MCF 10A (cell line): ENCODE results near the gene PDCD7. TPM values are rescaled to one million over a fixed set of nuclear protein-coding genes. Genes with fewer than 3 reads are reported as not detected.

Experiments used
- BruUV-seq: library from RNA; stranded (reverse); fragments of 400-500 nt; replicated peaks from 2 replicates; lab custom pipeline; 2021; lab: Mats Ljungman, UMichigan
- CTCF ChIA-PET: fragments of 300-600 bp; sonication (Branson Sonifier 250); formaldehyde crosslinking; extraction: SDS; loops from one replicate; lab custom pipeline; 2021; ENCODE audit warnings: antibody characterized with exemption, inconsistent platforms; lab: Yijun Ruan, JAX
- POLR2A ChIA-PET: fragments of 300-600, 350-650 bp; sonication (Branson Sonifier 250); formaldehyde crosslinking; extraction: SDS; loops from one replicate; lab custom pipeline; 2020; ENCODE audit warnings: antibody characterized with exemption, inconsistent platforms; lab: Yijun Ruan, JAX
- DNase-seq: peaks from one replicate; pipeline ENCODE4 v3.0.0-alpha.2; 2018; ENCODE audit not compliant: unreplicated experiment
- H3K27ac Mint-ChIP-seq: one replicate; pipeline ENCODE4 v1.8.0; 2022; ENCODE audit warnings: mild to moderate bottlenecking, low read depth, mixed read lengths; ENCODE audit not compliant: unreplicated experiment
- H3K27me3 Mint-ChIP-seq: one replicate; pipeline ENCODE4 v1.8.0; 2022; ENCODE audit warnings: mixed read lengths; ENCODE audit not compliant: insufficient read depth, unreplicated experiment
- H3K36me3 Mint-ChIP-seq: one replicate; pipeline ENCODE4 v1.8.0; 2022; ENCODE audit warnings: mild to moderate bottlenecking, moderate library complexity, mixed read lengths; ENCODE audit not compliant: insufficient read depth, unreplicated experiment
- H3K4me1 Mint-ChIP-seq: one replicate; pipeline ENCODE4 v1.8.0; 2022; ENCODE audit warnings: mixed read lengths; ENCODE audit not compliant: insufficient read depth, unreplicated experiment
- H3K4me3 Mint-ChIP-seq: one replicate; pipeline ENCODE4 v1.8.0; 2022; ENCODE audit warnings: mild to moderate bottlenecking, moderate library complexity, mixed read lengths; ENCODE audit not compliant: unreplicated experiment
- H3K9me3 Mint-ChIP-seq: one replicate; pipeline ENCODE4 v1.8.0; 2022; ENCODE audit warnings: mixed read lengths; ENCODE audit not compliant: unreplicated experiment
- CTCF ChIP-seq: fragments of 200-600 bp; IDR thresholded peaks from one replicate; pipeline ENCODE4 v1.8.0; 2022; ENCODE audit warnings: antibody characterized with exemption, mild to moderate bottlenecking; ENCODE audit not compliant: unreplicated experiment
- intact Hi-C: fragments of 100-400 bp; cut with micrococcal nuclease; formaldehyde crosslinking; loops from 2 replicates; pipeline ENCODE4 v1.14.1; 2022
- total RNA-seq: library from RNA; stranded (reverse); gene quantifications from 2 replicates; pipeline ENCODE4 v1.2.3, GENCODE V29; 2022

PDCD7 gene
- total RNA-seq, 1 experiment from 2014 or later: 26.3 TPM

GRCh38 chr15:65072617-65073016 is 61.0 kb downstream of the PDCD7 start:
- H3K4me3 Mint-ChIP-seq: no peak overlapping the region
- ChIA-PET CTCF (no interaction called here), POLR2A (no interaction called here)
- BruUV-seq: no TSS peak
- no peaks in the 10 kb centered on the region for H3K9me3 Mint-ChIP-seq
- peaks cover 11% of the 10 kb centered on the region for H3K27me3 Mint-ChIP-seq
- no peak for TF ChIP-seq CTCF
- H3K27ac Mint-ChIP-seq: no peak overlapping the region
- H3K4me1 Mint-ChIP-seq: no peaks in the 10 kb centered on the region
- intact Hi-C loops: no loop called here
- no peak for DNase-seq
- H3K36me3 Mint-ChIP-seq: no peaks in the 10 kb centered on the region

GRCh38 chr15:65072027-65072426 is 61.6 kb downstream of the PDCD7 start:
- no TSS peak for BruUV-seq
- no peak for TF ChIP-seq CTCF
- Mint-ChIP-seq H3K4me1 (peaks cover 5% of the 10 kb centered on the region), H3K27me3 (peaks cover 17% of the 10 kb centered on the region), H3K27ac (no peak overlapping the region), H3K36me3 (no peaks in the 10 kb centered on the region), H3K4me3 (no peak overlapping the region), H3K9me3 (no peaks in the 10 kb centered on the region)
- POLR2A ChIA-PET: no interaction called here
- intact Hi-C loops: no loop called here
- CTCF ChIA-PET: no interaction called here
- DNase-seq: no peak

GRCh38 chr15:65071381-65071811 is 62.2 kb downstream of the PDCD7 start:
- DNase-seq: no peak
- no TSS peak for BruUV-seq
- H3K27me3 Mint-ChIP-seq: peaks cover 23% of the 10 kb centered on the region
- CTCF ChIA-PET: no interaction called here
- POLR2A ChIA-PET: no interaction called here
- no peaks in the 10 kb centered on the region for H3K36me3 Mint-ChIP-seq
- no peak overlapping the region for H3K4me3 Mint-ChIP-seq
- peaks cover 6% of the 10 kb centered on the region for H3K4me1 Mint-ChIP-seq
- intact Hi-C loops: no loop called here
- no peak for TF ChIP-seq CTCF
- no peaks in the 10 kb centered on the region for H3K9me3 Mint-ChIP-seq
- H3K27ac Mint-ChIP-seq: no peak overlapping the region

- no peaks in the 10 kb centered on the region for H3K36me3 Mint-ChIP-seq
- no peak overlapping the region for H3K4me3 Mint-ChIP-seq
- CTCF ChIA-PET: interaction anchor here (0.6 to 1.9 kb wide), 5 partner anchors 13 to 111 kb away, joined by 3 to 5 read pairs (median 4); no protein-coding TSS in a partner anchor
- BruUV-seq: no TSS peak
- intact Hi-C loops: no loop called here
- no peaks in the 10 kb centered on the region for H3K9me3 Mint-ChIP-seq
- POLR2A ChIA-PET: interaction anchor here (0.8 to 1.0 kb wide), 2 partner anchors 14 to 18 kb away, joined by 3 read pairs; no protein-coding TSS in a partner anchor
- TF ChIP-seq CTCF: no peak
- no peak for DNase-seq
- peaks cover 35% of the 10 kb centered on the region for H3K27me3 Mint-ChIP-seq
- H3K4me1 Mint-ChIP-seq: peaks cover 6% of the 10 kb centered on the region
- no peak overlapping the region for H3K27ac Mint-ChIP-seq
Measured at GRCh38 chr15:65069779-65070546, 63.6 kb downstream of the PDCD7 start.
